22Rv1 (cell line): Measurements from ENCODE around the gene RMC1.

Experiments
- H3K27ac ChIP-seq: fragments of 450-650 bp; 2 replicates; pipeline ENCODE4 v1.5.1; 2017
- ZFX ChIP-seq: fragments of 450-650 bp; IDR thresholded peaks from 2 replicates; pipeline ENCODE4 v1.6.1; 2017; ENCODE audit warnings: antibody characterized with exemption, borderline replicate concordance
- TF ChIP-seq, protein P1 (sequence below): fragments of 450-650 bp; IDR thresholded peaks from 2 replicates; pipeline ENCODE4 v1.5.1; 2017; ENCODE audit warnings: mild to moderate bottlenecking

RMC1 gene

DNA sequence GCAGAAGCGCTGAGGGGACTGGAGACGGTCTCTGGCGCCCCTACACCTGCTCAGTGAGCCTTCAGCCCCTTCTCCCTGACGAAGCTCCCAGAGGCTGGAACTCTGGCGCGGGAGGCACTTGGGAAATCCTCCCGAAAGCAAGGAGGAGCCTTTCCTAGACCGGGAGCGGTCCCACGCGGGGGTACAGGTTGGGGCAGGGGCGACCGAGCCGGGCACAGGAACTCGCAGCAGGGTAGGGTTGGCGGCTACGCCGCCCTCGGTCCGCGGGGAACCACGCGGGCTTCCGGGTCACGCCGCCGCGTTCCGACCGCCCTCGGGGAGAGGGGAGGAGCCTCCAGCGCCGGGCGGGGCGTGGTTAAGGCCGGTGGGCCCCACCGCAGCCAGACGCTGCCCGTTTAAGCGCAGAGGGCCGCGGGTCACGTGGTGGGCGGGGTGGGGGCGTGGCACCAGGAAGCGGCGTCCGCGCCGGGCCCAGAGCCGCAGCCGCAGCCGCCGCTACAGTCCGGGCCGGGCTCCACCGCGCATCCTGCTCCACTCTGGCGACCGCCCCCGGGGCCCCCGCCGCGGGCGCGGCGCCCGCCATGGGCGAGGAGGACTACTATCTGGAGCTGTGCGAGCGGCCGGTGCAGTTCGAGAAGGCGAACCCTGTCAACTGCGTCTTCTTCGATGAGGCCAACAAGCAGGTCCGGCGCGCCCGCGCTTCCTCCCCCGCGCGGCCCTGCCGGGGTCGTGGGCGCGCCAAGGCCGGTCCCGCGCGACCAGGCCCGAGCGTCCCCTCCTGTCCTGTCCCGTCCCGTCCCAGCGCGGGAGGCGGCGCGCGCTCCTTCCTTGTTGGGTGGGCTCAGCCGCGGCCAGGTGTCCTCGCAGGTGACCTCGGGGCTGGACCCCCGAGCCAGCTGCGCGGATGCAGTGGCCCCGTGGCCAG, at the start of gene RMC1:
RMC1 (plus strand) TSS at position 474 of the 925 bp plus-strand sequence; CDS start at position 582, 108 bp downstream.
- TF ChIP-seq, protein P1, sequence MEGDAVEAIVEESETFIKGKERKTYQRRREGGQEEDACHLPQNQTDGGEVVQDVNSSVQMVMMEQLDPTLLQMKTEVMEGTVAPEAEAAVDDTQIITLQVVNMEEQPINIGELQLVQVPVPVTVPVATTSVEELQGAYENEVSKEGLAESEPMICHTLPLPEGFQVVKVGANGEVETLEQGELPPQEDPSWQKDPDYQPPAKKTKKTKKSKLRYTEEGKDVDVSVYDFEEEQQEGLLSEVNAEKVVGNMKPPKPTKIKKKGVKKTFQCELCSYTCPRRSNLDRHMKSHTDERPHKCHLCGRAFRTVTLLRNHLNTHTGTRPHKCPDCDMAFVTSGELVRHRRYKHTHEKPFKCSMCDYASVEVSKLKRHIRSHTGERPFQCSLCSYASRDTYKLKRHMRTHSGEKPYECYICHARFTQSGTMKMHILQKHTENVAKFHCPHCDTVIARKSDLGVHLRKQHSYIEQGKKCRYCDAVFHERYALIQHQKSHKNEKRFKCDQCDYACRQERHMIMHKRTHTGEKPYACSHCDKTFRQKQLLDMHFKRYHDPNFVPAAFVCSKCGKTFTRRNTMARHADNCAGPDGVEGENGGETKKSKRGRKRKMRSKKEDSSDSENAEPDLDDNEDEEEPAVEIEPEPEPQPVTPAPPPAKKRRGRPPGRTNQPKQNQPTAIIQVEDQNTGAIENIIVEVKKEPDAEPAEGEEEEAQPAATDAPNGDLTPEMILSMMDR = peak; percentile 20
- TF ChIP-seq ZFX = no peak
- H3K27ac ChIP-seq = peak within 1 kb of the TSS; percentile 67

DNA sequence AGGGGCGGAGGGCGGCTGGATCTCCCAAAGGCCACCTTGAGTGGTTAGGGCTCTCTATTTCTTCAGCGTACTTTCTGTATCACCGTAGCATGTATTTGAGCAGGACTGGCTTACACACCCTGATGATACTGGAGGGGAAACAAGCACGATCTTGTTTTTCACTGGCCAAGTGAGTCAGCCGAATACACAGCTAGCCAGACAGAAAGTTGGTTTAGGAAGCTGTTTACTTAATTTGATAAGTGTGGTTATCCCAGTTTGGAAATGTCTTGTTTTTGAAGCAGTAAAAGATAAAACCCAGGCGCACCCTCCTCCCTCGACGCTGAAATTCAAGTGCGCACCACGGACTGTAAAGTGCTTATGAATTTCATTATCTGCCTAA, 49.6 kb upstream of the RMC1 start:
- H3K27ac ChIP-seq = peak overlapping the region; percentile 80
- no peak for TF ChIP-seq ZFX
- TF ChIP-seq, protein P1 = no peak

DNA sequence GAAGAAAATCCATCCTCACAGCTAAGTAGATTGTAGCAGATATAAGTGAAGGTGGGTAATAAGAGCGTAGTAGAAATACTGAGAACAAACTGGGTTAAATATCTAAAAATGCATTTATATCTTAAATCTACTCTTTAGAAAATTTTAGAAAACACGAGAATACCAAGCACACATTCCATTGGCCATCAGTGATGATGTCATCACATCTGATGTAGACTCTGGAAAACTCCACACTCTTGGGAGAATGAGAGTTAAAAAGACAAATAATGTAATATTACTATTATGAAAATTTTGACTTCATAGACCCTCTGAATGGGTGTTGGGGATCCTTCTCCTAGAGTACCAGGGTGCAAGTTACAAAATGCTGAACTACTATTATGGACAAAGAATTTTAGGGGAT, 46.5 kb upstream of the RMC1 start:
- TF ChIP-seq, protein P1 = no peak
- TF ChIP-seq ZFX = no peak

DNA sequence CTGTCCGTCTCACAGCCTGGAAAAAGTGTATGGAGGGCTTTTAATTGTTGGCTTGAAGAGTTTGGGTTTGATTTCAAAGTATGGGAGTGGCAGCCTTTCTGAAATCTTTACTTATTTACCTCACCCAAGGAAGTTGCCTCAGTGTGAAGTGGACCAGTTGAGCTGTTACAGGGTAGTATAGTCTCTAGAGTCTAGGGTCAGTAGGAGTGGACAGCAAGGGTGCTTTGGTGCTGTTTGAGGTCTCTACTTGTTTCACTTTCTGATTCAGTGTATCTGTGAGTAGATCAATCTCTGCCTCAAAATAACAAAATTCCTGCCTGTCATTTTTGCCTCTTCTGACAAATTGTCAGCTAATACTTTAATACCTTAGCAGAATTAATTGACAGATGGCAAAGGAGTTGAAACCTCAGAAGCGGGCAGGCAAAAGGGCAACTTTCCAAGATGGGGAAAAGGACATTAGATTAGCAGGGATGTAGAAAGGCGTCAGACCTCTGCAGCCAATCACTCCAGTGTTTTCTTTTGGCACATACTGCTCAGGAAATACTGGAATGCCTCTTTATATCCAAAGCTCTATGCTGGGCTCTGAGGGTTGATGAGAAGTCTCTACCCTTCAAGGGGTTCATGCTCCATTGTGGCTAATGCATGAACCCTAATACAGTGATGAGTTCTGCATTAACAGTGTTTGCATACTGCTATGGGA, 44.3 kb upstream of the RMC1 start:
- TF ChIP-seq, protein P1 = no peak
- TF ChIP-seq ZFX = no peak
- H3K27ac ChIP-seq = no peak overlapping the region

More for the DNA sequence above, 46.5 kb upstream of the RMC1 start:
- no peak overlapping the region for H3K27ac ChIP-seq

DNA sequence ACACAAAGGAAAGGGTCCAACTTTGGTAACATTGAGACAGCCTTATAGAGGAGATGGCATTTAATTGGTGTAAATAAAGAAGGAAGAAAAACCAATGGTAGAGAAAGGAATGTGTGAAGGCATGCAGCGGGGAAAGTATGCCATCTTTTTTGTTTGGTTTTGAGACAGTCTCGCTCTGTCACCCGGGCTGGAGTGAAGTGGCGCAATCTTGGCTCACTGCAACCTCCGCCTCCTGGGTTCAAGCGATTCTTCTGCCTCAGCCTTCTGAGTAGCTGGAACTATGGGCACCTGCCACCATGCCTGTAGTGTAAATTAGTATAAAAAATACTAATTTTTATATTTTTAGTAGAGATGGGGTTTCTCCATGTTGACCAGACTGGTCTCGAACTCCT, 43.8 kb upstream of the RMC1 start:
- TF ChIP-seq, protein P1 = no peak
- TF ChIP-seq ZFX = no peak
- no peak overlapping the region for H3K27ac ChIP-seq

DNA sequence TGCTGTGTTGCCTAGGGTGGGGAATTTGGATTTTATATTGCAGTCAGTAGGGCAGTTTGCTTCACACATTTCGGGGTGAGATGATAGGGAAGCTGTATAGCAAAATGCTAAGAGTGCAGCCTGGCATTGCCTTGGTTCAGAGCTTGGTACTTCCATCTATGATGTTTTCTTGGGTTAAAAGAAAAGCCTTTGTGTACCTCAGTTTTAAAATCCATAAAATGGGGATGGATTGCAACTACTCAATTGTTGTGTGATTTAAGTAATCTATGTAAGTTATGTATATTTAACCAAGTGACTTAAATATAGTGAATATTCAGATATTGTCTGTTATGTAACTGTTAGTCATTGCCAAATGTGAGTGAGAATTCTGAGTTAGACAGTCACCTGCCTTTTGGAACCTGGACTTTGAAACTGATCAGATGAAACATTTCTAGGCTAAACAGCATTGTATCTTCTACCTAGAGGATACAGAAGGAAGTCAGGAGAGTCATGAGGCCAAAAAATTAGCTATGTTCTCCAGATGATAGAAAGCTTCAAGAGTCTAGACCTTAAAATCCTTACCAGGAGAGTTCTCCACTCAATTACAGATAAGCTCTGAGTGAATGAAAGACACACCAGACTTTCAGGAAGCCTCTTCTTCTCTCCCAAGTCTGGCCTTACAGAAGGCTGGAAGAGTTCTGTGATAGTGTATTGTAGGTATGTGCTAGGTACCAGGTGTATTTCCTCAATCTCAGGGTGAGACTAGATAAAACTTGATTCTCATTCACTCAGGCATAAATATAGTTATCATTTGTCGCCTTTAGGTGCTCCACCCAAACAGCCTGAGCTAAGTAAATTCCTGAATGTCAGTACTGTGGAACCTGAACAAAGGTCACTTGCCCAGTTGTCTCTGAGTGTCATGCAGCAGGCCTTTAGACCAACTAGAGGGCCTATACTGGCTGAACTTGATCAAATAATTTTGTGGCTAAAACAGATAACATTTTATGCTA, 42.7 kb upstream of the RMC1 start:
- H3K27ac ChIP-seq = peak overlapping the region; percentile 41
- no peak for TF ChIP-seq ZFX
- TF ChIP-seq, protein P1 = no peak
